CD4-positive, alpha-beta T cell treated with Interleukin-10 for 1 hour (primary cell): ENCODE results near the gene GNAS.
"Not testable (repeated sequence)": the region's sequence is repeated elsewhere in the genome, so short reads cannot be mapped to it uniquely, and the experiment has no call there.

Experiments used
- DNase-seq: peaks from one replicate; pipeline ENCODE4 v3.0.0-alpha.2; 2020

Gene GNAS

GRCh38 chr20:58852543-58853271 lies at the start of gene GNAS:
Gene GNAS (plus strand): TSS chr20:58852716.
- peak; percentile 60 for DNase-seq

GRCh38 chr20:58803533-58803932 lies 49.0 kb upstream of the GNAS start:
- DNase-seq: no peak

- DNase-seq: no peak
These were observed 44.7 kb upstream of the GNAS start for GRCh38 chr20:58807801-58808200.

- no peak for DNase-seq
These were observed 44.1 kb upstream of the GNAS start for GRCh38 chr20:58808271-58809046.

- DNase-seq: no peak
These were observed 42.2 kb upstream of the GNAS start for GRCh38 chr20:58810116-58810878.

GRCh38 chr20:58810879-58811250 lies 41.7 kb upstream of the GNAS start:
- no peak for DNase-seq

- no peak for DNase-seq
These were observed 41.2 kb upstream of the GNAS start for GRCh38 chr20:58811334-58811733.

- DNase-seq: no peak
These were observed 39.1 kb upstream of the GNAS start for GRCh38 chr20:58813369-58813768.

GRCh38 chr20:58815448-58815847 lies 37.1 kb upstream of the GNAS start:
- no peak for DNase-seq

GRCh38 chr20:58816051-58816450 lies 36.5 kb upstream of the GNAS start:
- DNase-seq: no peak

GRCh38 chr20:58816957-58817651 lies 35.4 kb upstream of the GNAS start:
- no peak for DNase-seq

- DNase-seq: no peak
These were observed 34.8 kb upstream of the GNAS start for GRCh38 chr20:58817748-58818147.

- no peak for DNase-seq
These were observed 33.8 kb upstream of the GNAS start for GRCh38 chr20:58818586-58819285.

- no peak for DNase-seq
These were observed 32.6 kb upstream of the GNAS start for GRCh38 chr20:58819921-58820320.

- DNase-seq: not testable (repeated sequence)
These were observed 32.0 kb upstream of the GNAS start for GRCh38 chr20:58820515-58820914.

- no peak for DNase-seq
These were observed 30.4 kb upstream of the GNAS start for GRCh38 chr20:58822149-58822548.

GRCh38 chr20:58822748-58823730 lies 29.5 kb upstream of the GNAS start:
- no peak for DNase-seq

GRCh38 chr20:58824843-58825242 lies 27.7 kb upstream of the GNAS start:
- no peak for DNase-seq

GRCh38 chr20:58825450-58825849 lies 27.1 kb upstream of the GNAS start:
- DNase-seq: no peak

- no peak for DNase-seq
These were observed 26.2 kb upstream of the GNAS start for GRCh38 chr20:58826271-58826670.

- DNase-seq: no peak
These were observed 24.4 kb upstream of the GNAS start for GRCh38 chr20:58828136-58828535.
